ENCODE results near the gene AHCTF1. TPM values are rescaled to one million over a fixed set of nuclear protein-coding genes. Genes with fewer than 3 reads are reported as not detected.

Gene AHCTF1
- total and polyA plus RNA-seq, 4 donors = 4.2 to 17.5 (median 10.6) TPM

- DNase-seq (ENCODE audit: low spot score) = no peak
- Histone ChIP-seq H3K27me3 (ENCODE audit: control insufficient read depth in 4 of 4, insufficient read depth in 4 of 4, low read length in 3 of 4) (no peaks in the 10 kb centered on the region), H3K27ac (ENCODE audit: low read depth in 1 of 2, low read length in 2 of 2) (no peak overlapping the region), H3K9ac (ENCODE audit: low read depth in 1 of 2, low read length in 2 of 2) (no peak overlapping the region), H3K4me3 (ENCODE audit: low read depth in 1 of 3, low read length in 3 of 3) (no peak overlapping the region), H3K4me1 (ENCODE audit: control insufficient read depth in 4 of 4, insufficient read depth in 4 of 4, low read length in 3 of 4) (peaks cover 11 to 20% (median 12%) of the 10 kb centered on the region in 4 donors), H3K9me3 (ENCODE audit: control insufficient read depth in 4 of 4, low read length in 3 of 4) (no peaks in the 10 kb centered on the region), H3K36me3 (ENCODE audit: control insufficient read depth in 4 of 4, insufficient read depth in 3 of 4, low read depth in 1 of 4, low read length in 3 of 4) (no peaks in the 10 kb centered on the region)
- WGBS = 98% methylated on average over 6 of the region's 6 CpGs
- TF ChIP-seq HNF4A (conservative IDR thresholded peaks at IDR 0.05) (no peak), YY1 (IDR thresholded peaks at IDR 0.05) (no peak), EGR1 (IDR thresholded peaks at IDR 0.05; ENCODE audit: low read depth in 2 of 2) (no peak), REST (IDR thresholded peaks at IDR 0.05) (no peak), RXRA (IDR thresholded peaks at IDR 0.05) (no peak), FOXA2 (IDR thresholded peaks at IDR 0.05) (no peak), JUND (IDR thresholded peaks at IDR 0.05) (no peak), NR2F2 (IDR thresholded peaks at IDR 0.05) (no peak), TAF1 (conservative IDR thresholded peaks at IDR 0.05) (no peak), MAX (IDR thresholded peaks at IDR 0.05) (no peak), GABPA (IDR thresholded peaks at IDR 0.05 in 1 of 2, conservative IDR thresholded peaks at IDR 0.05 in 1 of 2) (no peak), ATF3 (IDR thresholded peaks at IDR 0.05) (no peak), HNF4G (IDR thresholded peaks at IDR 0.05) (no peak), FOXA1 (IDR thresholded peaks at IDR 0.05) (no peak), SP1 (IDR thresholded peaks at IDR 0.05) (no peak), RAD21 (IDR thresholded peaks at IDR 0.05) (no peak)
- TF ChIP-seq, protein P1, sequence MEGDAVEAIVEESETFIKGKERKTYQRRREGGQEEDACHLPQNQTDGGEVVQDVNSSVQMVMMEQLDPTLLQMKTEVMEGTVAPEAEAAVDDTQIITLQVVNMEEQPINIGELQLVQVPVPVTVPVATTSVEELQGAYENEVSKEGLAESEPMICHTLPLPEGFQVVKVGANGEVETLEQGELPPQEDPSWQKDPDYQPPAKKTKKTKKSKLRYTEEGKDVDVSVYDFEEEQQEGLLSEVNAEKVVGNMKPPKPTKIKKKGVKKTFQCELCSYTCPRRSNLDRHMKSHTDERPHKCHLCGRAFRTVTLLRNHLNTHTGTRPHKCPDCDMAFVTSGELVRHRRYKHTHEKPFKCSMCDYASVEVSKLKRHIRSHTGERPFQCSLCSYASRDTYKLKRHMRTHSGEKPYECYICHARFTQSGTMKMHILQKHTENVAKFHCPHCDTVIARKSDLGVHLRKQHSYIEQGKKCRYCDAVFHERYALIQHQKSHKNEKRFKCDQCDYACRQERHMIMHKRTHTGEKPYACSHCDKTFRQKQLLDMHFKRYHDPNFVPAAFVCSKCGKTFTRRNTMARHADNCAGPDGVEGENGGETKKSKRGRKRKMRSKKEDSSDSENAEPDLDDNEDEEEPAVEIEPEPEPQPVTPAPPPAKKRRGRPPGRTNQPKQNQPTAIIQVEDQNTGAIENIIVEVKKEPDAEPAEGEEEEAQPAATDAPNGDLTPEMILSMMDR (IDR thresholded peaks at IDR 0.05; ENCODE audit: low read depth, low read length, missing input control) = no peak
- TF ChIP-seq, protein P2, sequence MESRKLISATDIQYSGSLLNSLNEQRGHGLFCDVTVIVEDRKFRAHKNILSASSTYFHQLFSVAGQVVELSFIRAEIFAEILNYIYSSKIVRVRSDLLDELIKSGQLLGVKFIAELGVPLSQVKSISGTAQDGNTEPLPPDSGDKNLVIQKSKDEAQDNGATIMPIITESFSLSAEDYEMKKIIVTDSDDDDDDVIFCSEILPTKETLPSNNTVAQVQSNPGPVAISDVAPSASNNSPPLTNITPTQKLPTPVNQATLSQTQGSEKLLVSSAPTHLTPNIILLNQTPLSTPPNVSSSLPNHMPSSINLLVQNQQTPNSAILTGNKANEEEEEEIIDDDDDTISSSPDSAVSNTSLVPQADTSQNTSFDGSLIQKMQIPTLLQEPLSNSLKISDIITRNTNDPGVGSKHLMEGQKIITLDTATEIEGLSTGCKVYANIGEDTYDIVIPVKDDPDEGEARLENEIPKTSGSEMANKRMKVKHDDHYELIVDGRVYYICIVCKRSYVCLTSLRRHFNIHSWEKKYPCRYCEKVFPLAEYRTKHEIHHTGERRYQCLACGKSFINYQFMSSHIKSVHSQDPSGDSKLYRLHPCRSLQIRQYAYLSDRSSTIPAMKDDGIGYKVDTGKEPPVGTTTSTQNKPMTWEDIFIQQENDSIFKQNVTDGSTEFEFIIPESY (IDR thresholded peaks at IDR 0.05) = no peak
Measured at GRCh38 chr1:246925997-246926626, 5.6 kb downstream of the AHCTF1 start.
